IMR-90 (cell line): ENCODE measurements around the gene SLC52A1. TPM values are rescaled to one million over a fixed set of nuclear protein-coding genes. Genes with fewer than 3 reads are reported as not detected.

Source experiments
- ATAC-seq: fragments of 200-7000 bp; cut with Tn5 transposase; 2 replicates; pipeline ENCODE4 v1.9.1; 2020; ENCODE audit warnings: low read depth, mild to moderate bottlenecking, moderate library complexity
- Bru-seq: library from RNA; stranded (reverse); fragments of 400-500 nt; gene quantifications from one replicate; lab custom pipeline; 2021; lab: Mats Ljungman, UMichigan
- BruChase-seq, 2 experiments: library from RNA; stranded (reverse); fragments of 400-500 nt; gene quantifications; one replicate each; lab custom pipeline; 2021; lab: Mats Ljungman, UMichigan
- BruUV-seq: library from RNA; stranded (reverse); fragments of 400-500 nt; replicated peaks from 2 replicates; lab custom pipeline; 2021; lab: Mats Ljungman, UMichigan
- CTCF ChIA-PET: fragments of 300-600 bp; formaldehyde crosslinking; extraction: SDS; loops from one replicate; lab custom pipeline; 2021; ENCODE audit warnings: antibody characterized with exemption; lab: Yijun Ruan, JAX
- POLR2A ChIA-PET: fragments of 300-600 bp; sonication (Branson Sonifier 250); formaldehyde crosslinking; loops from one replicate; lab custom pipeline; 2022; ENCODE audit warnings: antibody characterized with exemption; ENCODE audit not compliant: unreplicated experiment; lab: Charles Lee
- DNase-seq: peaks from one replicate; pipeline ENCODE4 v3.0.0; 2013
- H2AFZ ChIP-seq: replicated peaks from 2 replicates; pipeline ENCODE3; 2013; ENCODE audit warnings: low read length, mild to moderate bottlenecking; ENCODE audit not compliant: poor library complexity
- H2AK5ac ChIP-seq: 2 replicates; pipeline ENCODE4 v1.6.1; 2013; ENCODE audit warnings: low read depth, low read length, inconsistent platforms
- H2AK9ac ChIP-seq: replicated peaks from 2 replicates; pipeline ENCODE3; 2013; ENCODE audit warnings: mild to moderate bottlenecking, low read depth, low read length, moderate library complexity; ENCODE audit not compliant: poor library complexity
- H2BK120ac ChIP-seq: 2 replicates; pipeline ENCODE4 v1.6.1; 2013; ENCODE audit warnings: low read depth, low read length, inconsistent platforms
- H2BK15ac ChIP-seq: 3 replicates; pipeline ENCODE4 v1.6.1; 2013; ENCODE audit warnings: low read depth, low read length, inconsistent platforms
- H2BK20ac ChIP-seq: 2 replicates; pipeline ENCODE4 v1.6.1; 2013; ENCODE audit warnings: low read depth, mild to moderate bottlenecking, inconsistent platforms, low read length, moderate library complexity
- H2BK5ac ChIP-seq: 2 replicates; pipeline ENCODE4 v1.6.1; 2013; ENCODE audit warnings: mild to moderate bottlenecking, low read depth, low read length, inconsistent platforms; ENCODE audit not compliant: poor library complexity, severe bottlenecking
- H3K14ac ChIP-seq: replicated peaks from 2 replicates; pipeline ENCODE4 v1.6.1; 2013; ENCODE audit warnings: low read depth, low read length, inconsistent platforms
- H3K18ac ChIP-seq: 2 replicates; pipeline ENCODE4 v1.6.1; 2013; ENCODE audit warnings: low read depth, low read length, control low read depth
- H3K23ac ChIP-seq: 2 replicates; pipeline ENCODE4 v1.6.1; 2013; ENCODE audit warnings: low read depth, low read length, inconsistent platforms
- H3K27ac ChIP-seq: 2 replicates; pipeline ENCODE4 v1.5.1; 2013; ENCODE audit warnings: mild to moderate bottlenecking, control low read depth, low read length; ENCODE audit not compliant: insufficient read depth
- H3K27me3 ChIP-seq: 2 replicates; pipeline ENCODE4 v1.6.1; 2013; ENCODE audit warnings: low read length; ENCODE audit not compliant: control insufficient read depth, insufficient read depth
- H3K36me3 ChIP-seq: 2 replicates; pipeline ENCODE4 v1.6.1; 2013; ENCODE audit warnings: low read length, mixed read lengths; ENCODE audit not compliant: control insufficient read depth, insufficient read depth
- H3K4ac ChIP-seq: 2 replicates; pipeline ENCODE4 v1.6.1; 2013; ENCODE audit warnings: low read depth, low read length, inconsistent platforms
- H3K4me1 ChIP-seq: 2 replicates; pipeline ENCODE4 v1.6.1; 2013; ENCODE audit warnings: low read length, mixed read lengths; ENCODE audit not compliant: control insufficient read depth, insufficient read depth
- H3K4me2 ChIP-seq: 2 replicates; pipeline ENCODE4 v1.6.1; 2013; ENCODE audit warnings: low read depth, mild to moderate bottlenecking, control low read depth, low read length, moderate library complexity
- H3K4me3 ChIP-seq: 2 replicates; pipeline ENCODE4 v1.5.1; 2013; ENCODE audit warnings: low read depth, mild to moderate bottlenecking, control low read depth, low read length, moderate library complexity; ENCODE audit not compliant: insufficient read depth
- H3K56ac ChIP-seq: 2 replicates; pipeline ENCODE4 v1.6.1; 2013; ENCODE audit warnings: low read length, inconsistent platforms; ENCODE audit not compliant: insufficient read depth; ENCODE audit errors: extremely low read depth
- H3K79me1 ChIP-seq, 2 experiments: 2 replicates each; pipeline ENCODE4 v1.6.1; 2013; ENCODE audit warnings: low read length in 2 of 2, inconsistent platforms in 1 of 2, low read depth in 1 of 2
- H3K9ac ChIP-seq: 2 replicates; pipeline ENCODE4 v1.6.1; 2013; ENCODE audit warnings: low read depth, low read length, control low read depth
- H3K9me1 ChIP-seq: 2 replicates; pipeline ENCODE4 v1.6.1; 2013; ENCODE audit warnings: low read length, inconsistent platforms; ENCODE audit not compliant: insufficient read depth
- H3K9me3 ChIP-seq: 2 replicates; pipeline ENCODE4 v1.6.1; 2013; ENCODE audit warnings: low read length; ENCODE audit not compliant: control insufficient read depth, insufficient read depth
- H4K20me1 ChIP-seq: 2 replicates; pipeline ENCODE4 v1.6.1; 2013; ENCODE audit warnings: low read length, inconsistent platforms; ENCODE audit not compliant: insufficient read depth
- H4K5ac ChIP-seq: 2 replicates; pipeline ENCODE4 v1.6.1; 2013; ENCODE audit warnings: mild to moderate bottlenecking, low read depth, low read length, control low read depth
- H4K8ac ChIP-seq, 2 experiments: 2 replicates each; pipeline ENCODE4 v1.6.1; 2013; ENCODE audit warnings: low read depth in 2 of 2, low read length in 2 of 2, control low read depth in 1 of 2, inconsistent platforms in 1 of 2
- H4K91ac ChIP-seq: 2 replicates; pipeline ENCODE4 v1.6.1; 2013; ENCODE audit warnings: low read depth, low read length, inconsistent platforms; ENCODE audit not compliant: insufficient read depth
- BHLHE40 ChIP-seq: fragments of 150-350 bp; IDR thresholded peaks from 2 replicates; pipeline ENCODE4 v1.6.1; 2016; ENCODE audit warnings: mild to moderate bottlenecking, low read depth, low read length
- WGBS, 2 experiments: methylation state at CpG; one replicate each; pipeline versions ENCODE4 v1.1.5 to v1.1.7; 2013; ENCODE audit warnings: missing lambda C conversion rate in 2 of 2; ENCODE audit not compliant: insufficient read length in 1 of 2; ENCODE audit errors: extremely low coverage in 2 of 2; 5-methylcytosine and 5-hydroxymethylcytosine counted together
- dilution Hi-C: fragments of 300-500 bp; cut with HindIII; formaldehyde crosslinking; loops from one replicate; pipeline ENCODE4 v1.14.3; 2018; ENCODE audit warnings: low sequenced_read_pairs; ENCODE audit not compliant: unreplicated experiment
- in situ Hi-C: fragments of 300-500 bp; cut with MboI; formaldehyde crosslinking; loops from 3 replicates; pipeline ENCODE4 v1.14.3; 2019; ENCODE audit warnings: low sequenced_read_pairs, inconsistent platforms, mixed read lengths
- intact Hi-C: fragments of 100-400 bp; cut with micrococcal nuclease; formaldehyde crosslinking; loops from 2 replicates; pipeline ENCODE4 v1.10.0; 2022
- long read RNA-seq: library from polyadenylated mRNA; unstranded; transcript quantifications from one replicate; pipeline ENCODE4 v2.0.0, GENCODE V29; 2021; ENCODE audit not compliant: unreplicated experiment
- polyA plus RNA-seq, 3 experiments: library from polyadenylated mRNA; depleted of rRNA; stranded (reverse); fragments of >200 nt; gene quantifications; 2 replicates each; pipeline ENCODE4 v1.2.3, GENCODE V29; 2012; ENCODE audit warnings: low replicate concordance in 1 of 3
- total RNA-seq: library from RNA; depleted of rRNA; stranded (reverse); fragments of >200 nt; gene quantifications from 2 replicates; pipeline ENCODE4 v1.2.3, GENCODE V29; 2012; rRNA removed

SLC52A1 gene
- total RNA-seq: not detected in 2 replicates
- polyA plus RNA-seq (2012; rRNA removed): not detected in 2 replicates
- 0.02 and 0.03 TPM in 2 replicates for polyA plus RNA-seq (2012; cell fraction: cytosol; rRNA removed)
- 0.08 and 0.13 TPM in 2 replicates for polyA plus RNA-seq (2012; cell fraction: nucleus; rRNA removed; ENCODE audit: low replicate concordance)
- Bru-seq, nascent RNA: not detected
- not detected for BruChase-seq, experiment 1, labeled RNA remaining after a 6-hour chase
- not detected for BruChase-seq, experiment 2, labeled RNA remaining after a 2-hour chase
- long read RNA-seq: 0 reads

GRCh38 chr17:5035315-5035714 lies at the start of gene SLC52A1:
TSS of gene SLC52A1 (minus strand) at chr17:5035426. CDS start at chr17:5034606, 820 bp downstream.
- peak within 1 kb of the TSS; percentile 61 for H2AFZ ChIP-seq
- H3K9ac ChIP-seq: no peak within 1 kb of the TSS
- no peak for TF ChIP-seq BHLHE40
- H3K4me2 ChIP-seq: peak within 1 kb of the TSS; percentile 70; the same call in 1 of the 2 replicates
- peak within 1 kb of the TSS; percentile 8; the same call in 1 of the 2 replicates for H3K4me3 ChIP-seq
- H2BK120ac ChIP-seq: no peak within 1 kb of the TSS
- H3K79me1 ChIP-seq: no peaks in the 10 kb centered on the region
- peak within 1 kb of the TSS; percentile 42 for H2AK9ac ChIP-seq
- H3K14ac ChIP-seq: no peak within 1 kb of the TSS
- no peak within 1 kb of the TSS for H3K27ac ChIP-seq
- no peak within 1 kb of the TSS for H2BK5ac ChIP-seq
- dilution Hi-C loops (no loop called here), intact Hi-C loops (no loop called here), in situ Hi-C loops (no loop called here)
- H3K27me3 ChIP-seq: peaks cover 9% of the 10 kb centered on the region
- no peaks in the 10 kb centered on the region for H3K4me1 ChIP-seq
- no peak within 1 kb of the TSS for H2BK20ac ChIP-seq
- H4K8ac ChIP-seq: no peak within 1 kb of the TSS
- H3K9me3 ChIP-seq: no peaks in the 10 kb centered on the region
- no peaks in the 10 kb centered on the region for H4K20me1 ChIP-seq
- BruUV-seq: no TSS peak
- H4K91ac ChIP-seq: no peak within 1 kb of the TSS
- H4K5ac ChIP-seq: no peak within 1 kb of the TSS
- ATAC-seq: no peak
- H2BK15ac ChIP-seq: no peak within 1 kb of the TSS
- no peak within 1 kb of the TSS for H3K18ac ChIP-seq
- no peak within 1 kb of the TSS for H3K23ac ChIP-seq
- H2AK5ac ChIP-seq: no peak within 1 kb of the TSS
- H3K9me1 ChIP-seq: no peaks in the 10 kb centered on the region
- CTCF ChIA-PET: interaction anchor here (0.6 to 0.7 kb wide), 2 partner anchors 26 to 75 kb away, joined by 3 to 4 read pairs; no protein-coding TSS in a partner anchor
- H3K4ac ChIP-seq: no peak within 1 kb of the TSS
- no peak within 1 kb of the TSS for H3K56ac ChIP-seq
- no peak for DNase-seq
- H3K36me3 ChIP-seq: no peaks in the 10 kb centered on the region
- WGBS, 2 experiments: 28% methylated on average over 6 of the region's 24 CpGs; no CpG with 5 or more reads in 1 of the 2 experiments
- POLR2A ChIA-PET: no interaction called here
